Colonic mucosa (tissue), 4 donors: ENCODE data around the gene SEC14L6. TPM values are rescaled to one million over a fixed set of nuclear protein-coding genes. Genes with fewer than 3 reads are reported as not detected.
"Not testable (repeated sequence)": the region's sequence is repeated elsewhere in the genome, so short reads cannot be mapped to it uniquely, and the experiment has no call there.

Experiments
- DNase-seq: peaks from one replicate; pipeline ENCODE4 v3.0.0-alpha.2; 2020
- H3K27ac ChIP-seq: fragments of 200-600 bp; one replicate; pipeline ENCODE4 v1.8.0; 2021
- H3K27me3 ChIP-seq: fragments of 200-600 bp; one replicate; pipeline ENCODE4 v1.8.0; 2021
- H3K36me3 ChIP-seq: fragments of 200-600 bp; one replicate; pipeline ENCODE4 v1.8.0; 2021
- H3K4me1 ChIP-seq: fragments of 200-600 bp; one replicate; pipeline ENCODE4 v1.8.0; 2021; ENCODE audit warnings: mild to moderate bottlenecking
- H3K4me3 ChIP-seq: fragments of 200-600 bp; one replicate; pipeline ENCODE4 v1.8.0; 2021
- H3K9ac ChIP-seq, 2 donors: one replicate each; pipeline ENCODE4 v1.7.0; 2013; ENCODE audit warnings: control low read depth in 2 of 2, low read depth in 2 of 2, low read length in 2 of 2
- H3K9me3 ChIP-seq: fragments of 200-600 bp; one replicate; pipeline ENCODE4 v1.8.0; 2021
- CTCF ChIP-seq: fragments of 200-600 bp; IDR thresholded peaks from one replicate; pipeline ENCODE4 v1.8.0; 2022; ENCODE audit warnings: antibody characterized with exemption, mild to moderate bottlenecking
- intact Hi-C: fragments of 100-400 bp; cut with DNase I; formaldehyde crosslinking; loops from one replicate; pipeline ENCODE4 v1.14.1; 2022
- total RNA-seq, 2 donors: library from RNA; stranded (reverse); fragmentation: NEBNext Ultra II Directional in 1 of 2; extraction: Animal tissue kit (Norgen Biotek cat#: 25700) in 1 of 2; gene quantifications; one replicate each; pipeline ENCODE4 v1.2.1, GENCODE V29; 2021
- donor health status: healthy.
- donor health status: DM: no; HTN: no; CAD: no.
- donor health status: DM: no; HTN: no; CAD: no.

The SEC14L6 gene
- total RNA-seq, 2 donors from 2014 or later = not detected

GRCh38 chr22:30572210-30572609, 25.7 kb upstream of the SEC14L6 start:
- no peaks in the 10 kb centered on the region for H3K36me3 ChIP-seq
- H3K4me1 ChIP-seq = no peaks in the 10 kb centered on the region
- intact Hi-C loops = no loop called here
- no peak overlapping the region for H3K4me3 ChIP-seq
- H3K9me3 ChIP-seq = no peaks in the 10 kb centered on the region
- no peak overlapping the region for H3K27ac ChIP-seq
- TF ChIP-seq CTCF = no peak
- DNase-seq = no peak
- no peaks in the 10 kb centered on the region for H3K27me3 ChIP-seq
- H3K9ac ChIP-seq = peak overlapping the region in 1 of 2 donors; percentile 48

GRCh38 chr22:30569674-30570202, 23.2 kb upstream of the SEC14L6 start:
- no peaks in the 10 kb centered on the region for H3K4me1 ChIP-seq
- no peaks in the 10 kb centered on the region for H3K9me3 ChIP-seq
- DNase-seq = no peak
- TF ChIP-seq CTCF = no peak
- no peak overlapping the region for H3K27ac ChIP-seq
- no peak overlapping the region for H3K4me3 ChIP-seq
- H3K36me3 ChIP-seq = no peaks in the 10 kb centered on the region
- no peaks in the 10 kb centered on the region for H3K27me3 ChIP-seq
- no peak overlapping the region for H3K9ac ChIP-seq
- intact Hi-C loops = no loop called here

GRCh38 chr22:30568137-30568805, 21.7 kb upstream of the SEC14L6 start:
- no peaks in the 10 kb centered on the region for H3K4me1 ChIP-seq
- no peak overlapping the region for H3K9ac ChIP-seq
- no peaks in the 10 kb centered on the region for H3K36me3 ChIP-seq
- DNase-seq = no peak
- intact Hi-C loops = no loop called here
- no peak overlapping the region for H3K27ac ChIP-seq
- H3K4me3 ChIP-seq = no peak overlapping the region
- TF ChIP-seq CTCF = no peak
- no peaks in the 10 kb centered on the region for H3K27me3 ChIP-seq
- H3K9me3 ChIP-seq = no peaks in the 10 kb centered on the region

- intact Hi-C loops, H3K9ac ChIP-seq, H3K36me3 ChIP-seq, H3K27me3 ChIP-seq, H3K27ac ChIP-seq, DNase-seq, H3K9me3 ChIP-seq, H3K4me1 ChIP-seq, H3K4me3 ChIP-seq: not testable (repeated sequence)
Measured at GRCh38 chr22:30567277-30567676, 20.7 kb upstream of the SEC14L6 start.

- Histone ChIP-seq H3K27me3 (no peaks in the 10 kb centered on the region), H3K4me3 (no peak overlapping the region), H3K9ac (no peak overlapping the region), H3K4me1 (no peaks in the 10 kb centered on the region), H3K36me3 (no peaks in the 10 kb centered on the region), H3K27ac (no peak overlapping the region), H3K9me3 (no peaks in the 10 kb centered on the region)
- intact Hi-C loops = no loop called here
- DNase-seq = peak; percentile 61
- no peak for TF ChIP-seq CTCF
Measured at GRCh38 chr22:30566125-30566524, 19.6 kb upstream of the SEC14L6 start.

- Histone ChIP-seq H3K9ac (no peak overlapping the region), H3K27ac (no peak overlapping the region)
- no peak for TF ChIP-seq CTCF
Measured at GRCh38 chr22:30565341-30565740, 18.8 kb upstream of the SEC14L6 start.

More at GRCh38 chr22:30565341-30565740, 18.8 kb upstream of the SEC14L6 start:
- Histone ChIP-seq H3K27me3 (no peaks in the 10 kb centered on the region), H3K4me1 (no peaks in the 10 kb centered on the region), H3K9me3 (no peaks in the 10 kb centered on the region), H3K4me3 (no peak overlapping the region), H3K36me3 (no peaks in the 10 kb centered on the region)
- intact Hi-C loops = no loop called here
- DNase-seq = no peak
